Motor neuron (in vitro differentiated cells): ENCODE data around the gene UBE2L5. TPM values are rescaled to one million over a fixed set of nuclear protein-coding genes. Genes with fewer than 3 reads are reported as not detected.

Experiments used
- ATAC-seq, 8 experiments: fragments of 200-7000 bp; cut with Tn5 transposase; replicated peaks in 6 of 8; 2 replicates each; pipeline ENCODE4 v1.8.0; 2021; ENCODE audit warnings: mild to moderate bottlenecking in 8 of 8, moderate library complexity in 8 of 8
- H3K27ac ChIP-seq, 2 donors: fragments of 250-450 bp; sonication (Bioruptor Pico); 2 replicates each; pipeline ENCODE4 v1.9.0; 2021; ENCODE audit warnings: antibody characterized with exemption in 2 of 2, mild to moderate bottlenecking in 2 of 2, moderate library complexity in 1 of 2
- H3K4me1 ChIP-seq, 2 donors: fragments of 250-450 bp; sonication (Bioruptor Pico); replicated peaks in 1 of 2; 2 replicates each; pipeline ENCODE4 v1.6.1; 2021; ENCODE audit warnings: antibody characterized with exemption in 2 of 2, mild to moderate bottlenecking in 2 of 2, moderate library complexity in 1 of 2
- H3K4me3 ChIP-seq, 5 donors: fragments of 250-450 bp; sonication (Bioruptor Pico); 2 replicates each; pipeline ENCODE4 v1.9.0; 2021; ENCODE audit warnings: antibody characterized with exemption in 5 of 5, mild to moderate bottlenecking in 5 of 5, moderate library complexity in 4 of 5
- WGBS, 10 experiments: fragments of 450-650 bp; shearing (Covaris generic); methylation state at CpG; one replicate each; pipeline ENCODE4 v1.0.0; 2022; 5-methylcytosine and 5-hydroxymethylcytosine counted together
- in situ Hi-C, 9 experiments: fragments of 400-800 bp; cut with MboI; loops; one replicate each; pipeline ENCODE4 v1.15.0; 2021; ENCODE audit warnings: low sequenced_read_pairs in 9 of 9, low pct_unique_long_range_greater_than_20kb in 2 of 9; ENCODE audit not compliant: unreplicated experiment in 9 of 9
- total RNA-seq, 8 experiments: library from RNA; unstranded; fragments of 300-600 nt; gene quantifications; 2 replicates each; pipeline versions ENCODE4 v1.2.3 to v1.2.4, GENCODE V29; 2022

The UBE2L5 gene
- total RNA-seq, result 1 to 10 TPM in 1 of 8 experiments, under 1 TPM in 5, not detected in 2; 0.05 to 1.1 (median 0.43) TPM

DNA sequence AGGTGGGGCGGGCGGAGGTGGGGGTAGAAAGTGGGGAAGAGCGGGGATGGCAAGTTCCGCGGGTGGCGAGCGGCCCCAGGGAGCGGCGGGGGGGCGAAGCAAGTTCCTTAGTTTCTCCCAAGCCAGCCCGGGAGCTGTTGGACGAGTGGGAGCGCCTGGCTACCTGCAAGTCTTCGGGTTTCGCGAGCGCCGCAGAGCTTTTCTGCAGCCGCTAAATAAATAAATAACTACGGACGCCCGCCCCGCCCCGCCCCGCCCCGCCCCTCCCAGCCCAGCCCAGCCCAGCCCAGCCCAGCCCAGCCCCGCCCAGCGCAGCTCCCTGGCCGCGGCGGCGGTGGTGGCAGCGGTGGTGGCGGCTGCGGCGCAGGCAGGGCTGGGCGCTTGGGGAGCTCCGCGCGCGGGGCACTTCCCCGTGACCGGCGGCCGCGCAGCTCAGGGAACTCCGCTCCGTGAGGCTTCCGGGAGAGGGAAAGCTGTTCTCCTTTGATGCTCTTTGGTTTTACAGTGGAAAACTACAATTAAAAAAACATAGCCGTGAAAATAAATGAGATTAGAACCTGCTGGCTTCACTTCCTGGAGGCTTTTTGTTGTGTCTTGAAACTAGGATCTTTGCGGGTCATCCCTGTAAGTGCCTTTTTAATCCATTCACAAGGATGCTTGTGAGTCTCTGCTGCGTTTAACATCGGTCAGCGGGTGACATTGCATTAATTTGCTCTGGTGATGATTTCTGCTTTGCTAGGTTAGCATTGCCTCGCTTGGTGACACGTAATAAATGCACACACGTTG, at the start of gene UBE2L5:
Gene UBE2L5 (plus strand): TSS at position 440 of the 786 bp plus-strand sequence. CDS start 5,498 bp downstream, outside the sequence.
- peak; percentile 28 to 97 (median 94) for ATAC-seq
- Histone ChIP-seq H3K27ac (peak within 1 kb of the TSS; percentile 8 to 49), H3K4me1 (peaks cover 4 to 7% of the 10 kb centered on the region in 2 donors), H3K4me3 (peak within 1 kb of the TSS; percentile 38 to 95 (median 44))
- in situ Hi-C loops, result no loop called here
- WGBS, 10 experiments, result 0 to 20% (median 5%) methylated on average over 1 to 9 of the region's 57 CpGs; no CpG with 5 or more reads in 1 of the 10 experiments

DNA sequence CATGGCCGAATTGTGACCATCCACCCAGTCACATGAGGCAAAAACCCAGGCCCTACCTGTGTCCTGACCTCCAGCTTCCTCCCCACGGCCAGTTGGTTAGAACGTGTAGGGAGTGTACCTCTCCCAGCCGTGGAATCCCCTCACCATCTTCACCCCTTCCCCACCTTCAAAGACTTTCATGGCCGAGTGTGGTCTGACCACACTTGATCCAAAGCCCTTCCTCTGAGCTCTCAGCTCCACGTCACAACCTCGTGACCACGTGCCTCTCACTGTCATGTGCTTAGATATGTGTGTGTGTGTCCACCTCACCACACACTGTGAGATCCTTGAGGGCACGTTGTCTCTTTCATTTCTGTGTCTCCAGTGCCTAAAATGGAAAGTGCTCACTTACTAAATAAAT, 48.6 kb upstream of the UBE2L5 start:
- H3K4me1 ChIP-seq, result peaks cover 0 to 15% of the 10 kb centered on the region in 2 donors
- in situ Hi-C loops, result no loop called here
- no peak overlapping the region for H3K27ac ChIP-seq
- H3K4me3 ChIP-seq, result no peak overlapping the region
- 40 to 86% (median 75%) methylated on average over 1 to 8 of the region's 9 CpGs; no CpG with 5 or more reads in 4 of the 10 experiments for WGBS, 10 experiments
- ATAC-seq, result no peak

DNA sequence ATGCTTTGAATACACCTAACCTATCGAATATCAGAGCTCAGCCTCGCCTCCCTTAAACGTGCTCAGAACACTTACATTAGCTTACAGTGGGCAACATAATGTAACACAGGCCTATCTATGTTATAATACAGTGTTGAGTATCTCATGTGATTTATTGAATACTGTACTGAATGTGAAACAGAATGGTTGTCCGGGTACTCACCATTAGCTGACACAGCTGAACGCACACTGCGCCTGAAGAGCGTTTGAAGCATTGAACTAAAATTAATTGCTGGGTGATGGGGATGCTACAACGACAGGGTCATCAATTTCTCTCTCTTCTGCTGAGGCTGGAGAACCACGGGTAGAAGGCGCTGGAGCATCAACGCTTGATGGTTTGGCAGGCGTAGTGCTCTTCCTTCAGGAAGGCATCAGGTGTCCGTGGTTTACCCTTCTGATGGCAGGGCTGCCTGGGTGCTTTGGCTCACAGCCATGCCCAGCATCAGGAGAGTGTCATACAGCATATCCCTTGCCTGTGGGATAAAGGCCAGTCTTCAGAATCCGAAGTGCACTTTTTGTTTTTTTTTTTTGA, 46.9 kb upstream of the UBE2L5 start:
- peaks cover 0 to 12% of the 10 kb centered on the region in 2 donors for H3K4me1 ChIP-seq
- ATAC-seq, result peak in 4 of 8 experiments; percentile 16 to 73 (median 33)
- no peak overlapping the region for H3K27ac ChIP-seq
- no peak overlapping the region for H3K4me3 ChIP-seq
- WGBS, 10 experiments, result 47 to 92% (median 78%) methylated on average over 1 to 7 of the region's 14 CpGs
- in situ Hi-C loops, result no loop called here

DNA sequence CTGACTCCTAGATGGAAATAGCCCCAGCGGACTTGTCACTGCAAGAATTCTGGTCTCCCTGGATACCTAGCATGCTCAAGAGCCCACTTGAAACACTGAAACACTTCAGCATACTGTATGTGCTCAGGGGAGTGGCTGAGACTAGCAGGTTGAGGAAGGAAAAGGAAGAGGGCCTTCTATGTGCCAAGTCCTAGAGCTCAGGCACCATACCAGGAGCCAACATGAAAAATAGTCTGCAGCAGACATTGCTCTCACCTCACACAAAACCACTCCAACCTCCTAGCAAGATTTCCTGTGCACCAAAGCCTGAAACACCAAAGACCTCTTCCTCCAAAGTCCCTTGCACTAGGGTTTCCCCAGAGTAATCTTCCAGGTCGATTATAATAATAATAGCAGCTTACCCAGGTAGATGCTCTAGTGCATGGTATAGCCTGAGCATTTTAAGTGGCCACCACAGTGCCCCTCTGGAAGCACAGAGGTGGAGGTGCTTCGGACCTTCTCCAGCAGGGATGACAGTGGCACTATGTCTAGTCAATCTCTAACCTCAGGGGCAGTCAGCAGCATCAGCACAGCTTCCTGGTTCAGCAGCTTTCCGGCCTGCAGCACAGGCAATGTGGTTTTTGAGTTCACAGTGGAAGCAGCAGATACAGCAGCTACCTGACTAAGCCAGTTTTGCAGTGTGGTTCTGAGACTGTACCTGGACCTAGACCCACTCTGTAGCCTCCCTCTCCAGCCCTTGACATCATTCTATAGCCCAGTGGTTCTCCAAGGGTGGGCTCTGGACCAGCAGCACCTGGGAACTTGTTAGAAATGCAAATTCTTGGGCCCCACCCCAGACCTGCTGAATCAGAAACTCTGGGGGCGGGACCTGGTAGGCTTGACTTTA, 45.6 kb upstream of the UBE2L5 start:
- in situ Hi-C loops, result no loop called here
- no peak overlapping the region for H3K4me3 ChIP-seq
- ATAC-seq, result peak in 2 of 8 experiments; percentile 9 to 59

DNA sequence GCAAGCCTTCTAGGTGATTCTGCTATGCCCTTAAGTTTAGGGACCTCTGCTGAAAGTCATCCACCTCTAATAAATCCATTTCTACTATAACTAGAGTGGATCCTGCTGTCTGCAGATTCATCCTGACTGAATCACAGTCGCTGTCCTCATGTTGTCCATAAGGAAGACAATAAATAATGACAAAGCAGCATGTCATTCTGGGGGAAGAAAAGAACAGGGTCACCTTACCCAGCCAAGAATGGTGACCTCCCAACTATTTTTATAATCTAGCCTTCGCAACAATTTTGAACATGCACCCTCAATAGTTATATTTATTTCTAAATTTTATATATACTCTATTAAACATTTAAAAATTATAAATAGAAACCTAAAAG, 45.0 kb upstream of the UBE2L5 start:
- WGBS, 10 experiments, result 0 to 86% (median 67%) methylated on average over 1 to 2 of the region's 2 CpGs; no CpG with 5 or more reads in 3 of the 10 experiments
- Histone ChIP-seq H3K27ac (no peak overlapping the region), H3K4me1 (peaks cover 0 to 12% of the 10 kb centered on the region in 2 donors), H3K4me3 (no peak overlapping the region)
- no peak for ATAC-seq
- in situ Hi-C loops, result no loop called here

More for the DNA sequence above, 45.6 kb upstream of the UBE2L5 start:
- WGBS, 10 experiments, result 42 to 83% (median 61%) methylated on average over 1 to 3 of the region's 5 CpGs; no CpG with 5 or more reads in 4 of the 10 experiments
- H3K4me1 ChIP-seq, result peaks cover 0 to 12% of the 10 kb centered on the region in 2 donors
- no peak overlapping the region for H3K27ac ChIP-seq

DNA sequence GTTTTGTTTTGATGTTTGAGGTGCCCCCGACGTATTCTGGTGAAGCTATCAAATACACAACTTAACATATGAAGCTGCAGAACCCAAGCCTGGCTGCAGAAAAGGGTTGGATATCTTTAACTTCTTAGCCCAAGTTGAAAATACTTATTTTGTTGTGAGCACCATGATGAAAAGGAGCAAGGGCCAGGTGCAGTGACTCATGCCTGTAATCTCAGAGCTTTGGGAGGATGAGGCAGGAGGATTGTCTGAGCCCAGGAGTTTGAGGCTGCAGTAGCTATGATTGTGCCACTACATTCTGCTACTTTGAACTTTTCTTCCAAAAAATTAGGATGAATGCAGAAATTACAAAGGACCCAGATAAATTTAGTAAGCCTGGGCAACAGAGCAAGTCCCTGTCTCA, 44.1 kb upstream of the UBE2L5 start:
- in situ Hi-C loops, result no loop called here
- Histone ChIP-seq H3K4me1 (peaks cover 0 to 12% of the 10 kb centered on the region in 2 donors), H3K4me3 (no peak overlapping the region), H3K27ac (no peak overlapping the region)
- ATAC-seq, result no peak
- 37 to 100% (median 92%) methylated on average over 2 of the region's 2 CpGs; no CpG with 5 or more reads in 2 of the 10 experiments for WGBS, 10 experiments

DNA sequence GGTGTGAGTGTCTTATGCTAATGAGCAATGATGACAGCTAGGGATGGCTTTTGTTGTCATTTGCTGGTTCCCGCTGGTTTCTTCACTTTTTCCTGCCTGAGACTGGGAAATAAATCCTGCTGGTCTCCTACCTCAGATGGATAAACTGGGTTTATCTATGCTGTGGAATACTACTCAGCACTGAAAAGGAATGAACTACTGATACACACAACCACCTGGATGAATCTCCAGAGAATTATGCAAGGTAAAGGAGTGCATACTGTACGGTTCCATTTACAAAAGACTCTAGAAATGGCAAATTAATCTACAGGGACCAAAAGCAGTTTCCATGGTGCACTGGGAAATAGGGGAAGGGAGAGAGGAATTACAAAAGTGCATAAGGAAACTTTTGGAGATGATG, 41.2 kb upstream of the UBE2L5 start:
- in situ Hi-C loops, result no loop called here
- no peaks in the 10 kb centered on the region for H3K4me1 ChIP-seq
- WGBS, 10 experiments, result 86 to 100% (median 96%) methylated on average over 1 to 2 of the region's 2 CpGs; no CpG with 5 or more reads in 1 of the 10 experiments
- no peak overlapping the region for H3K4me3 ChIP-seq
- H3K27ac ChIP-seq, result no peak overlapping the region
- no peak for ATAC-seq

DNA sequence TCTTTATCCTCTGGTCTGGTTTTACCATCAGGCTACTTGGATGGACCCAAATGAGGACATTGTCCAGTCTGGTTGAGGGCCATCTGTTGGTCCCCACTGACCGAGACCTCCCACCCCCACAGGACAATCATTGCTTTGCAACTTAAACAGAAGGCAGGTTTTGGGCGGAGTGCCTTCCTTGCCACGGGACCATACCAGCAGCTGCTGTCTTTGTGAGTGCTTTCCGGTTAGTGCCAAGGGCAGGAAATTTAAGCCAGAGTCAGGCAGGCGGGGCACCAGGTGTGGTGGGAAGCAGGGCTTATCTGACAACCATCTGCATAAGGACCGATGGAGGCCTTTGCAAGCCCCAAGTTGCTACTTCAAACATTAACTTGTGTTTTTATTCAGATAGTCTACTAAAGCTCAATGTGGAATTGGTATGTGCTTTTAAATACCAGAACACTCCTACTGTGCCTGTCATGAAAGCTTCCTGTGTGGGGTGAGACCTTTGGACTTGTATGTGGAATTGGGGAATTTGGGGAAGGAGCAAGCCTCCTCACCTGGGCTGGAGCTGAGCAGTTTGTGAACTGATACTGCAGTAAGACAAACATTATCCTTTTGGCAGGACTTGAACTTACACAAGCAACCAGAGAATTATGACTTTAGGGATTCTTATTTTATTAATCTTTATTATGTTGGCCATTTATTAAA, 39.3 kb upstream of the UBE2L5 start:
- 10 to 100% (median 92%) methylated on average over 1 to 5 of the region's 6 CpGs; no CpG with 5 or more reads in 3 of the 10 experiments for WGBS, 10 experiments
- in situ Hi-C loops, result no loop called here
- no peak for ATAC-seq
- Histone ChIP-seq H3K4me1 (no peaks in the 10 kb centered on the region), H3K4me3 (no peak overlapping the region), H3K27ac (no peak overlapping the region)

DNA sequence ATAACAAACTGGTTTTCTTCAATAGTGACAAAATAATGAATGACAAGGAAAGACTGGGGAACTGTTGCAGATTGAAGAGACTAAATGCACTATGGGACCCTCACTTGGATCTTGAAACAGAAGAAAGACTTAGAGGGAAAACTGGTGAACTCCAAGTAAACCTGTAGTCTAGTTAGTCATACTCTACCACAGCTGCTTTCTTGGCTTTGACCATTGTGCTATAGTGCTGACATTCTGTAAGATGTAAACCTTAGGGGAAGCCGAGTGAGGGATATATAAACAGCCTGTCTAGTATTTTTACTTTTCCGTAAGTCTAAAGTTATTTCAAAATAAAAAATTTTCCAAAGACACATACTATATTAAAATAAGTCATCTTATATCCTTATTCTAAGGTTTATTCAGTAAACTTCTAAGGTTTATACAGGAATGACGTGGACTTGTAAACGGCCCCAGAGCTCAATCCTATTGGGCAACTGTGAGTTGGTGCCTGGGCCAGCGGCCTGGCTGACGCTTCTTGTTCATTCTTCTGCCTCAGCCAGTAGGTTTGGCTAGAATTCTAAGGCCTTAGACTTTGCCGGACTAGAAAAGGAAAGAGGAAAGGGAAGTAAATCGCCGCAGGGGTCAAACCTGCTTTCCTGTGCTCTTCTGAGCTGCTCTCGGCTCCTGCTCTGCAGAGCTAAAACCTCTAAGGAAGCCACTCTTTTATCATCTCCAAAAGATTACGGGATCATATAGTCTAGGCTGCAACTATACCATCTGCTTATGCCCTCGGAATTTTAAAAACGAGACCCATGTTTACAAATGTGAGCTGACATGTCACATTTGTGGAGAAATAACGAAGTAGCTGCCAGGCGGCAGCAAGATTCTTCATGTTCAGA, 33.6 kb upstream of the UBE2L5 start:
- Histone ChIP-seq H3K27ac (no peak overlapping the region), H3K4me3 (no peak overlapping the region), H3K4me1 (peaks cover 0 to 7% of the 10 kb centered on the region in 2 donors)
- 18 to 81% (median 73%) methylated on average over 2 to 15 of the region's 15 CpGs; no CpG with 5 or more reads in 1 of the 10 experiments for WGBS, 10 experiments
- ATAC-seq, result peak in 2 of 8 experiments; percentile 22 to 54
- in situ Hi-C loops, result no loop called here

DNA sequence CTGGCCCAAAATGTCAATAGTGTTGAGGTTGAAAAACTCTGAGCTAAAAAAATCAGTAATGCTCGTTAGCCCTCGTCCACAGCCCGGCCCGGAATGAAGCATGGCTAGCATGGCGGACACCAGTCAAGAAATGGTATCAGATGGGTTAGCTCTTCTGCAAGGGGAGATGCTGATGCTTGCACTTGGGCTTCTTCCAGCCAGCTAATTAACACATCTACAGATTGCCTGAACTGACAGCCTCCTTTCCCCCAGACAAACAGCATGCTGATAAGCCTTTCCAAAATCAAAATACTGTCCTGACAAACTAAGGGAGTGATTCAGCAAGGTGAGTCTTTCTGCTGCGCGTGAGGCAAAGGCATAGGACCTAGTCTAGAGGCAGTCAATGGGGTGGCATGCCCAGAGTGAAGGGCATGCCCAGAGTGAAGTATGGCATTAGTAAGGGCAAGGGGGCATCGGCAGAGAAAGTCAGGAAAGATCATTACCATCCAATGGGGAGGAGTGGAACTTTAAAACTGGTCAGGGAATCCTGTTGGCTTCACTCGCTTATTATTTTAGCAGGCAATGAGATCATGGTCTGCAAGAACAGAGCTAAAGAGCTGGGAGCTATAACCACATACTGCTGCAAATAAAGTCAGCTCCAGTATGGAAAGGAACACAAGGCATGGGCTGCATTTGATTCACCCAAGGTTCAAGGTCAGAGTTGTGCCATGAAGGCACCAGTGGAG, 30.2 kb upstream of the UBE2L5 start:
- Histone ChIP-seq H3K4me3 (no peak overlapping the region), H3K4me1 (peaks cover 0 to 15% of the 10 kb centered on the region in 2 donors), H3K27ac (no peak overlapping the region)
- 62 to 97% (median 83%) methylated on average over 1 to 7 of the region's 9 CpGs; no CpG with 5 or more reads in 2 of the 10 experiments for WGBS, 10 experiments
- in situ Hi-C loops, result no loop called here
- no peak for ATAC-seq

DNA sequence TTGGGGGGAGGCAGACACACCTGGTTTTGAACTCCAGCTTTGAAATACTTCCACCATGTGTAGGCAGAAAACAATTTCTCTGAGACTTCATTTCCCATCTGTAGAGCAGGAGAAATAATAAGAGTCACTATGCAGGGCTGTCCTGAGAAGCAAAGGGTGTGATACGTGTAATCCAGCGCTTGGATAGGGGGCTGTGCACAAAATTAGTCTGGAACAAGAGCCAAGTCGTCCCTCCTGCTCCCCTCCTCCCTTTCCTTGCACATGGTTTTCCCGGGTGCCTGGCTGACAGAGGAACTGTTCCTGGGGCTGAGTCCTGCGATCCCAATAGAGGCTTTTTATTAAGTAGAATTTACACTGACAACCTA, 29.6 kb upstream of the UBE2L5 start:
- H3K27ac ChIP-seq, result no peak overlapping the region
- in situ Hi-C loops, result no loop called here
- peaks cover 0 to 15% of the 10 kb centered on the region in 2 donors for H3K4me1 ChIP-seq
- H3K4me3 ChIP-seq, result no peak overlapping the region
- 32 to 90% (median 68%) methylated on average over 2 to 5 of the region's 5 CpGs; no CpG with 5 or more reads in 4 of the 10 experiments for WGBS, 10 experiments
- ATAC-seq, result no peak
